ENCODE measurements around the gene UCP2.

DNA sequence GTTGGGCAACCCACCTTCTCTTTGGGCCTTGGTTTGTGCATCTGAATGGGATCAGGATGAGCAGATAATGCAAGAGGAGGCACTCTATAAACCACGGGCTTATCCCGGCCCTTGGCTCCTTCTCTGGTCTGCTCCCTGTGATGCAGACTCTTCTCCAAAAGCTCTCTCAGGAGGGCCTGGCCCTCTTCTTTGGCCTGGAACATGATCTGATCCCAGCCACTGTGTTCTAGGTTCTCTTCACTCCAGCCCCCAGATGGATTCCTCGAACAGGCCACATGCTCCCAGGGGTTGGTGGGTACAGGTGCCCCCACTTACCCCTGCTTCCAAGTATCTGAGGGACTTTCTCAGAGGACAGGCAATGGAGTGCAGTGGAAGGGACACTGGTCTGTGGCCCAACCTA, 35.0 kb upstream of the UCP2 start:
- TF ChIP-seq, protein P1, sequence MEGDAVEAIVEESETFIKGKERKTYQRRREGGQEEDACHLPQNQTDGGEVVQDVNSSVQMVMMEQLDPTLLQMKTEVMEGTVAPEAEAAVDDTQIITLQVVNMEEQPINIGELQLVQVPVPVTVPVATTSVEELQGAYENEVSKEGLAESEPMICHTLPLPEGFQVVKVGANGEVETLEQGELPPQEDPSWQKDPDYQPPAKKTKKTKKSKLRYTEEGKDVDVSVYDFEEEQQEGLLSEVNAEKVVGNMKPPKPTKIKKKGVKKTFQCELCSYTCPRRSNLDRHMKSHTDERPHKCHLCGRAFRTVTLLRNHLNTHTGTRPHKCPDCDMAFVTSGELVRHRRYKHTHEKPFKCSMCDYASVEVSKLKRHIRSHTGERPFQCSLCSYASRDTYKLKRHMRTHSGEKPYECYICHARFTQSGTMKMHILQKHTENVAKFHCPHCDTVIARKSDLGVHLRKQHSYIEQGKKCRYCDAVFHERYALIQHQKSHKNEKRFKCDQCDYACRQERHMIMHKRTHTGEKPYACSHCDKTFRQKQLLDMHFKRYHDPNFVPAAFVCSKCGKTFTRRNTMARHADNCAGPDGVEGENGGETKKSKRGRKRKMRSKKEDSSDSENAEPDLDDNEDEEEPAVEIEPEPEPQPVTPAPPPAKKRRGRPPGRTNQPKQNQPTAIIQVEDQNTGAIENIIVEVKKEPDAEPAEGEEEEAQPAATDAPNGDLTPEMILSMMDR (IDR thresholded peaks at IDR 0.05): no peak
- TF ChIP-seq POLR2A (IDR thresholded peaks at IDR 0.05): no peak
- no peak for TF ChIP-seq POLR2AphosphoS5 (IDR thresholded peaks at IDR 0.05)

Measured in transverse colon (tissue), 4 donors.